SW 1271 (cell line): Measurements from ENCODE around the gene PRKAG2.

Source experiments
- DNase-seq, 2 experiments: peaks; one replicate each; lab custom pipeline; 2025; lab: John Stamatoyannopoulos, UW

Gene PRKAG2

DNA sequence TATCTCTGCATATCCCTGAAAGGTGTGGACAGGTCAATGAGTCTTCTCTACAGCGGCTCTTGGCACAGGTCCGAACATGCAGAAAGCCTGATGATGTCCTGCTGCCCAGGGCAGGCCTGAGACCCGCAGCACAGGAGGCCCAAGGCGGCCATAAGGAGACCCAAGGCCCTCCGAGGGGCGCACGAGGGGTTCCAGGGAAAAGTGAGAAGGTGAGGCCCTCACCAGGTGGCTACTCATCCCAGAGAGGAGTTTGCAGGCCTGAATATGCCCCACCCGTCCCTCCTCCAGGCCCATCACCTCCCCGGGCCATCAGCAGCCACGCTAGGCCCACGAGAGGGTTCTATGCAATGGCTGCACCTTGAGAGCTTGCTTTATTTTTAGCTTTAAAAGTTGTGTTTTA is 183.8 kb downstream of the PRKAG2 start:
- no peak for DNase-seq

DNA sequence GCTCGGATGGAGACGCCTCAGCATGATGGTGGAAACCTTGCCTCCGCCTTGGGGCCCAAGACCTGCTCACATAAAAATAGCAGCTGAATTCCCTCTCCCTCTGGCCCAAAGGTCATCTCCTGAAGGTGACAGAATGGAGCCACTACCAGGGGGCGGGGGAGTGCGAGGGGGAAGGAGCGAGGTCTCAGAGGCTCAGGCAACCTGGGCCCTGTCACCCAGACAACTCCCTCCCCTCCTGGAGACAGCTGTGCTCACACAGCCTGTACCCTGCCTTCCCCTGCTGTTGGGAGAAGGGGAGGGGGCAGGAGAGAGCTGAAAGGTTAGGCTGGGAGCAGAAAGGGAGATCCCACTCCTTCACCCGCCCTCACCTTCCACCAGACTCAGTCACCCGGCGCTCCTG is 184.2 kb downstream of the PRKAG2 start:
- no peak for DNase-seq

- no peak for DNase-seq
Observed at GRCh38 chr7:151691449-151691848, 185.5 kb downstream of the PRKAG2 start.

GRCh38 chr7:151690606-151691005 is 186.3 kb downstream of the PRKAG2 start:
- no peak for DNase-seq

- no peak for DNase-seq
Observed at GRCh38 chr7:151689196-151689971, 187.5 kb downstream of the PRKAG2 start.

- no peak for DNase-seq
Observed at GRCh38 chr7:151688236-151688780, 188.6 kb downstream of the PRKAG2 start.

- peak; percentile 91 to 94 for DNase-seq
Observed at GRCh38 chr7:151687523-151688235, 189.2 kb downstream of the PRKAG2 start.

GRCh38 chr7:151686826-151687225 is 190.1 kb downstream of the PRKAG2 start:
- peak in 1 of 2 experiments; percentile 30 for DNase-seq

GRCh38 chr7:151686016-151686766 is 190.7 kb downstream of the PRKAG2 start:
- DNase-seq: no peak

- no peak for DNase-seq
Observed at GRCh38 chr7:151684408-151685175, 192.3 kb downstream of the PRKAG2 start.

- DNase-seq: no peak
Observed at GRCh38 chr7:151683615-151684407, 193.1 kb downstream of the PRKAG2 start.

DNA sequence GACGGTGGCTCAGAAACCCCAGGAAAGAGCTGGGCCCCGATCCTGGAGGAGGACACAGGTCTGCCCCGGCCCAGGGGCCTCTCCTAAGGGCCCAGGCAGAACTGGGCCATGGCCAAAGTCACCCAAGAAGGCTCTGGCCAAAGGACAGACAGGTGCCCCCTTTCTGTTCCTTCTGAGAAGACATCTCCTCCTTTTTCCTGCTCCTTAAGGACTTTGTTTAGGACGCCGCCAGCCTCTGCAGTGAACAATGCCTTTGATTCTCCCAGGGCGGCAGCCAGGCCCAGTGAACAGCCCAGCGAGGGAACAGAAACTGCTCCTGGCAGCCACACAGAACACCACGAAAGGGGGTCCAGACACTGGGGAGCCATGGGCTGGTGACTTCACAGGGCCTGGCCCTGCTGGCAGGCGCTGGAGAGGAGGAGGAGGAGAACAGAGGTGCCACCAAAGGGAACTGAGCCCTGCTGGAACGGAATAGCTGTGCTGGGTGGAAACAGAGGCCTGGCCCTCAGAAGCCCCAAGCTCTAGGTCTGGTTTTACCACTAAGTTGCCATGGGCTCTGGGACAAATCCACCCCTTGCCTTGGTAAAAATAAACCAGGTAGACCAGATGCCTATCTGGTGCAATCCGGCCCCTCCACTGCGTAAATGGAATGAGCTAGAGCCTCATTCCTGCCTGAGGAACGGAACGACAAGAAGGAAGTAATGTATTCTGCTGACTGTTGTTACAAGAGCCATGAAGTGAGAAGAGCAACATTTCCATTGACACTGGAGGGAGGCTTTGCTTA is 193.9 kb downstream of the PRKAG2 start:
- no peak for DNase-seq

GRCh38 chr7:151681726-151682125 is 195.2 kb downstream of the PRKAG2 start:
- no peak for DNase-seq

DNA sequence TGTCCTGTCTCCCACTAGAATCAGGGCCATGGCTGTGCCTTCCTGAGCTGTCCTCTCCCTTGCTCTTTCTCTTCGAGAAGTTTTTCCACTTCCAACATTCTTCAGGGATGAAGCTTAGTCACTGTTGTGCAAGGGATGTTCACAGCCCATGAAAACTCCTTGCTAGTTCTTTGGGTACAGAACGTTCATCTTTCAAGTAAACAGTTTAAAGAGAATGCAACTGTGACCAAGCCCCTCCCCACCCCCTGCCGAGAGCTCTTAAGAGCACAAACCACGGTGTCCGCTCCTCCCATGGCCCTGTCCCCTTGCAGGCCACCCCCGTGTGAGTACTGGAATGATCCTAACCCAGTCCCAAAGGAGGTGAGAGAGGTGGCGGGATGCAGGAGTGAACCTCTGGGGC is 196.1 kb downstream of the PRKAG2 start:
- DNase-seq: no peak

- DNase-seq: no peak
Observed at GRCh38 chr7:151679881-151680612, 196.9 kb downstream of the PRKAG2 start.

GRCh38 chr7:151679071-151679708 is 197.7 kb downstream of the PRKAG2 start:
- DNase-seq: no peak

DNA sequence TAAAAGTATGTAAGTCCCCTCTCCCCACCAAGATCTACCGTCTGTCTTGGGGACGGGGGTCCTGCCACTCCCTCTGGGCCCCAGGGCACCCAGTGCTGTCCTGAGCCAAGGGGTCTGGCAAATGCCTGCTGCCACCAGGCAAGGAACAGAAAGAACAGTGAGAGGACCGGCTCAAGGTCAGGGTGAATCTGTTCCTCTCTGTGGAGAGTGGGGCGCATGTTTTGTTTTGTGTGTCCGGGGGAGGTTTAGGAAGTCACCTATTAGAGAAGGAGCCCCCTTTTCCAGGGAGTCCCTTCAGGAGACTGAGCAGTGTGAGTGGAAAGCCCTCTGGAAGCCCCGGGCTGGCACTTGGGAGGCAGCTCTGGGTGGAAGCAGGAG is 198.7 kb downstream of the PRKAG2 start:
- DNase-seq: no peak

- DNase-seq: no peak
Observed at GRCh38 chr7:151677581-151678226, 199.2 kb downstream of the PRKAG2 start.
